Right lung (tissue), 5 donors: ENCODE data around the gene U2AF1. TPM values are rescaled to one million over a fixed set of nuclear protein-coding genes. Genes with fewer than 3 reads are reported as not detected.
"Not testable (repeated sequence)": the region's sequence is repeated elsewhere in the genome, so short reads cannot be mapped to it uniquely, and the experiment has no call there.

Experiments used
- DNase-seq, 2 donors: peaks; one replicate each; pipeline ENCODE4 v3.0.0-alpha.2; 2013
- polyA plus RNA-seq, 5 donors: library from polyadenylated mRNA; unstranded; fragments of 120-200 nt; gene quantifications; one replicate each; pipeline versions ENCODE4 v1.2.1 to v1.2.3, GENCODE V29; 2013; ENCODE audit warnings: inconsistent platforms in 1 of 5, low replicate concordance in 1 of 5; ENCODE audit not compliant: insufficient read length in 5 of 5, insufficient read depth in 1 of 5

U2AF1 gene
- polyA plus RNA-seq, 5 donors = 30.1 to 68.2 (median 66.0) TPM

GRCh38 chr21:43043291-43043690 is 64.1 kb downstream of the U2AF1 start:
- not testable (repeated sequence) for DNase-seq

Other genes starting within 250 kb of the U2AF1 start
- 10 to 100 TPM in 3 of 5 donors, 1 to 10 TPM in 2; 8.0 to 13.6 (median 11.5) TPM for gene WDR4, start 228.0 kb downstream of the U2AF1 start, polyA plus RNA-seq
- 10 to 100 TPM; 35.6 to 43.6 (median 37.6) TPM for gene NDUFV3, start 214.3 kb downstream of the U2AF1 start, polyA plus RNA-seq
- 1 to 10 TPM; 1.5 to 3.1 (median 1.7) TPM for gene ERVH48-1, start 181.9 kb downstream of the U2AF1 start, polyA plus RNA-seq
- gene PKNOX1, start 133.0 kb downstream of the U2AF1 start, polyA plus RNA-seq = 10 to 100 TPM; 23.8 to 30.5 (median 26.3) TPM
- 1 to 10 TPM; 1.7 to 6.7 (median 3.8) TPM for gene CBS, start 31.7 kb downstream of the U2AF1 start, polyA plus RNA-seq
- under 1 TPM in 1 of 5 donors, not detected in 4; 0.18 TPM for gene CRYAA, start 61.4 kb upstream of the U2AF1 start, polyA plus RNA-seq